ENCODE data around the gene IFNL1. TPM values are rescaled to one million over a fixed set of nuclear protein-coding genes. Genes with fewer than 3 reads are reported as not detected.
"Not testable (repeated sequence)": the region's sequence is repeated elsewhere in the genome, so short reads cannot be mapped to it uniquely, and the experiment has no call there.

The IFNL1 gene
- total RNA-seq, 1 donor from 2014 or later, result not detected

GRCh38 chr19:39304701-39305571 lies 8.7 kb downstream of the IFNL1 start:
- ATAC-seq (no peak), DNase-seq (ENCODE audit: missing footprints) (no peak)
- intact Hi-C loops (cut with DNase I), result no loop called here

DNA sequence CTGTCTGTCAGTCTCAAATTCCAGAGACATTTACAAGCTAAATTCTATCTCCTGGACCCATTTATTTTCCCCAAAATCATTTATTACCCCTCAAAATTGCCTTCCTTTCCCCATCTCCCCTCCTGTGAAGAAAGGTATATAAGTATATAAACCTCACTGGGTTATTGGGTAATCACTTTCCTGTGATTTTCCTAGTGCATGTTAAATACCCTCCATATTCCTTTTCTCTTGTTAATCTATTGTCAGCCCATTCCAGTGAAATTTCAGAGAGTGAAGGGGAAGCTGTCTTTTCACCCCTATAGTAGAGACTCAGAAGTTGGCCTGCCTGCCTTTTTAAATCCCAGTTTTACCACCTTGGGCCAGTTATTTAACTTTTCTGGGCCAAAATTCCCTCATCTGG lies 9.9 kb downstream of the IFNL1 start:
- no peak for ATAC-seq
- DNase-seq (ENCODE audit: missing footprints), result no peak
- intact Hi-C loops (cut with DNase I), result no loop called here

- intact Hi-C loops (cut with DNase I), result no loop called here
- ATAC-seq (peak; percentile 39), DNase-seq (ENCODE audit: missing footprints) (no peak)
These were observed 11.0 kb downstream of the IFNL1 start for GRCh38 chr19:39307046-39307821.

GRCh38 chr19:39307822-39308530 lies 11.8 kb downstream of the IFNL1 start:
- intact Hi-C loops (cut with DNase I), result no loop called here
- DNase-seq (ENCODE audit: missing footprints) (no peak), ATAC-seq (no peak)

DNA sequence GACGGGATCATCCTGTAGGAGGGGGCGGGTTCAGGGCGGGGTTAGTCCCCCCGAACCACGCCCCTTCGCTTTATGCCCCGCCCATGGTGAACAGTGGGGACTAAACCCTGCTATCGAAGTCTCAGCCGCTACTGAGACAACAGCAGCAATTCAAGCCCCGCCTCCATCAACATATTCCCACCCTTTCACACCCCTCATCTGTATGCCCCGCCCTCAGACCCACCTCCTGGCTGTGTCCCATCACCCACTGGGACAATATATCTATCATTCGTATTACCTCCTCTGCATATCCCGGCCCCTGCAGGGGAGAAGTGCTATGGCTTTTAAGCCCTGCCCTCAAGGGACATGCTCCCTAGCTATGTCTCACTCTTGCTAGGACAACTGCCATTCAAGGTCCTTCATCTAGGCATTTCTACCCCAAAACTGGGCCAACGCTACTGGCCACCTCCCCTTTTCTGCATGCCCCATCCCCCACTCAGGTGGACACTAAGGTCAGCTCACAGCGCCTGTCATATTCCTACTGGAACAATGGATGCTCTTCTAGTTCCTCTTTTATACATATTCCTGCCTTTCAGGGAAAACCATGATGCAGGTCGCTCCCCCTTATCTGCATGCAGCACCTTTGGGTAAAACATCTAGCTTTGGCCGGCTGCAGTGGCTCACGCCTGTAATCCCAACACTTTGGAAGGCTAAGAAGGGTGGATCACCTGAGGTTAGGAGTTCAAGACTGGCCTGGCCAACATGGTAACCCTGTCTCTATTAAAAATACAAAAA lies 12.5 kb downstream of the IFNL1 start:
- intact Hi-C loops (cut with DNase I), result no loop called here
- DNase-seq (ENCODE audit: missing footprints), result no peak
- ATAC-seq, result no peak

DNA sequence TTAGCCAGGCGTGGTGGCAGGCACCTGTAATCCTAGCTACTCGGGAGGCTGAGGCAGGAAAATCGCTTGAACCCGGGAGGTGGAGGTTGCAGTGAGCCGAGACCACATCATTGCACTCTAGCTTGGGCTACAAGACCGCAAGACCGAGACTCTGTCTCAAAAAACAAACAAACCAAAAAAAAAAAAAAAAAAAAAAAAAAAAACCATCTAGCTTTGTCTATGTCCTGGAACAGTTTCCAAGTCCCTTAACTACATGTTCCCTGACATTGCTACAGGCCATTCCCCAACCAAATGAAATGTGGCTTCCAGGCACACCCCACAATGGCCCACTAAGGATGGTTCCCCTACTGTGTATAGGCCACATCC lies 13.1 kb downstream of the IFNL1 start:
- ATAC-seq; intact Hi-C loops (cut with DNase I); DNase-seq (ENCODE audit: missing footprints): not testable (repeated sequence)

DNA sequence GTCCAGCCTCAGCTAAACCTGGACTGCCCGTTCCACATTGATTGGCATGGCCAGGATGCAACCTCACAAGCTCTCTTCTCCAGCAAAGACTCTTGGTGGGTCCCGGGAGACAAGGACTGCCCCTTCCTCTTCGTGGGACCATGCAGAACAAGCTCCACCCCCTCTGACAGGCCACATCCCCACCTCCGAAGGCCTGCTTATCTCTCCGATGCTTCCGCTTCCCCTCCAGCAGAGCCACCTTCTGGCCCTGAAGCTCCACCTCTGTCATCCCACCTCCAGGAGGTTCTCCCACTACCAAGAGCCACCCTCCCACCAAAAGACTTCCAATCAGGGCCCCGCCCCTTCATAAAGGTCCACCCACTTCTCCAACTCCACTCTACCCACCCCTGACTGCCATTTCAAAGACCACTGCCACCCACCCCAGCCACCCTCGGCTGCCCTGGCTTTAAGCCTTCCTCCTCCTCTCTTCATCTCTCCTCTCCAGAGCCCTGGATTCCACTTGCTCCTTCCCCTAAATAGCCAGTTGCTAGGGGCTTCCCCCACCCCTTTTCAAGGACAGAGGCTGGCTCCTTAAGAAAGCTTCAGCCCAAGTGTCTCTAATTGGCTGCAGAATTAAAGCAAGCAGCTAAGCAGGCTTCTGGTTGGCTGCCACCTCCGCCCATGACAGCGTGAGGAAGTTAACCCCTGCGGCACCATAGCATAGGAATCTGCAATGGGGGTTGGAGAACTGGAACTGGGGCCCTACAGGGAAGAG lies 14.5 kb downstream of the IFNL1 start:
- ATAC-seq (no peak), DNase-seq (ENCODE audit: missing footprints) (no peak)
- intact Hi-C loops (cut with DNase I), result no loop called here

GRCh38 chr19:39314016-39314728 lies 18.0 kb downstream of the IFNL1 start:
- no peak for DNase-seq (ENCODE audit: missing footprints)
- intact Hi-C loops (cut with DNase I), result no loop called here
- no peak for ATAC-seq

DNA sequence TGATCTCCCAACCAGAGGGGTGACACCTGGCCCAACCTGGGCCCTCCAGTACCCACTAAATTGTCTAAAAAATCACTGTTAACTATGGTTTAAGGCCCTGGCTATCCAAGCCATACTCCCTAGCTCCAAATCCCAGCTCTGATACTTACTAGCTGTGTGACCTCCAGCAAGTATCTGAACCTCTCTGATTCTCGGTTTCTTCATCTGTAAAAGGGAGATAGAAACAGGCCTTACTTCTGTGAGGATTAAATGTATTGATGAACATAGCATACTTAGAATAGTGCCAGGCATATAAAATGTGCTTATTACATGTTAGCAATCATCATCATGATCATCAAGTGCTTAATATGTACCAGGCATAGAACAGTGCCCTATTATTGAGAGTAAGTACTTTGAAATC lies 19.7 kb downstream of the IFNL1 start:
- no peak for DNase-seq (ENCODE audit: missing footprints)
- no peak for ATAC-seq
- intact Hi-C loops (cut with DNase I), result no loop called here

GRCh38 chr19:39316627-39317321 lies 20.6 kb downstream of the IFNL1 start:
- DNase-seq (ENCODE audit: missing footprints), result no peak
- intact Hi-C loops (cut with DNase I), result no loop called here
- no peak for ATAC-seq

- ATAC-seq (no peak), DNase-seq (ENCODE audit: missing footprints) (no peak)
- intact Hi-C loops (cut with DNase I), result no loop called here
These were observed 21.3 kb downstream of the IFNL1 start for GRCh38 chr19:39317476-39317875.

DNA sequence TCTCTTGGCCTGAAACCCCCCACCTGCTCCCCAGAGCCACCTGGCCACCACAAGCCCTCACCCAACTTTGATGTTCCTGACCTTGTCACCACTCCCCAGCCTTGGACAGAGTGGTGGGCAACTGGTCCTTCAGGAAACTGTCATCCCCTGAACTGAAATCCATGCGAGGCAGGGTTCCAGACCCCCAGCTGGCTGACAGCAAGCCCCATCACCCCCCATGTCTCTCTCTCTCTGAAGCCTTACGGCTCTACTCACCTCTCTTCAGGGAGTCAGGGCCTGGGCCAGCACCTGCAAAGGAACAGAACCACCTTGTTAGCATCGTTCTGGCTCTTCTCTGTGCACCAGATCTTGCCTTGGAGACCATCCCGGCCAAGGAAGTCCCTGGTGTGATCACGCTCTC lies 21.9 kb downstream of the IFNL1 start:
- ATAC-seq, result no peak
- no peak for DNase-seq (ENCODE audit: missing footprints)
- intact Hi-C loops (cut with DNase I), result no loop called here

- intact Hi-C loops (cut with DNase I), result no loop called here
- DNase-seq (ENCODE audit: missing footprints) (no peak), ATAC-seq (no peak)
These were observed 22.5 kb downstream of the IFNL1 start for GRCh38 chr19:39318690-39319089.

DNA sequence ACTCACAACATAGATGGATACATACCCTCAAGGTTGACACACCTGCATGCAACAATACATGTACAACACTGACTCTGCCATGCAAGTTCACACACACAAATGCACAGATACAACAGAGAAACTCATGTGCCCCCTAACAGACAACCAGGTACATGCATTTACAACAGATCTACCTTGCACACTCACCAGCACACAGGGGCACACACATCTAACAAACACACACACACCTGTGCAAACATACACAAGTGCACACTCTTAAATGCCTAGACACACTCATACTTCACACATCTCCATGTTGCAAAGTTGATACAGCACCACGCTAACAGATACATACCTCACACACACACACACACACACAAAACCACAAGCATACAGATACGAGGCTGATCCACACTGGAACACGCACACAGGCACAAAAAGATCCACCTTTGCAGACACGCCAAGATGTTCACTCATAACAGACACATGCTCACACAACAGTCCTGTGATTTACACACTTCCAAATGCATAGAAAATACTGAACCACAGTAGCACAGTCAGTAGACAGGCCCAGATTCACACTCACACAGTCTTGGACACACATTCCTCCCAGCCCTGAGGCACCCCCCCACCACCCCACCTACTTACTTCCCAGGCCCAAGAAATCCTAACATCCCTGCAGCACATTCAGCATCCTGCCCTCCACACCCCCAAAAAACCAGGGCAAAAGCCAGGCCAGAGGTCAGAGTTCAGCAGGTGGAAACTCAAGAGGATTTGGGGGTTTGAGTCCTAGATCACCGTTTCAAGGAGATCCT lies 23.1 kb downstream of the IFNL1 start:
- intact Hi-C loops (cut with DNase I), result no loop called here
- no peak for DNase-seq (ENCODE audit: missing footprints)
- no peak for ATAC-seq

DNA sequence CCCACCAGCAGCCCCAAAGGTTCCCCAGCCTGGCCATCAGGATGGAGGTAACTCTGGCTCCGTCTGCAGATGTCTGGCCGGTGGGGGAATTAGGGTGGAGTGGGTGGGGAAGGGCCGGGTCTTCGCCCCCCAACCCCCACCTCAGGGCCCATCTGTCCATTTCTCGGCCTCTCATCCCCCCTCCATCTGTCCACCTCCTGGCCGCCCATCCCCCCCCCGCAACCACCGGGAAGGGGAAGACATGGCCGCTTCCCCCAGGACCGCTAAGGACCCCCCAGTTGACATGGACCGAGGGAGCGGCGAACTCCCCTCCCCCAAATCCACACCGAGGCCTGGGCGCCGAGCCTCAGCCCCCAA lies 23.7 kb downstream of the IFNL1 start:
- DNase-seq (ENCODE audit: missing footprints), result no peak
- no peak for ATAC-seq
- intact Hi-C loops (cut with DNase I), result loop anchor here (10.0 kb wide), 1 partner anchor 355 kb away; no protein-coding TSS in a partner anchor

GRCh38 chr19:39321117-39321831 lies 25.1 kb downstream of the IFNL1 start:
- no peak for ATAC-seq
- DNase-seq (ENCODE audit: missing footprints), result no peak
- intact Hi-C loops (cut with DNase I), result loop anchor here (10.0 kb wide), 1 partner anchor 356 kb away; no protein-coding TSS in a partner anchor

Data from Right ventricle myocardium inferior (tissue), 1 donor.